HCT116 (cell line): ENCODE results near the gene YBX2. TPM values are rescaled to one million over a fixed set of nuclear protein-coding genes. Genes with fewer than 3 reads are reported as not detected.

Experiments used
- ATAC-seq: fragments of 200-7000 bp; cut with Tn5 transposase; 2 replicates; pipeline ENCODE4 v1.9.1; 2020; ENCODE audit warnings: mild to moderate bottlenecking, moderate library complexity
- BruUV-seq: library from RNA; stranded (reverse); fragments of 400-500 nt; replicated peaks from 2 replicates; lab custom pipeline; 2021; lab: Mats Ljungman, UMichigan
- CTCF ChIA-PET: fragments of 300-600 bp; sonication (Branson Sonifier 250); formaldehyde crosslinking; loops from one replicate; lab custom pipeline; 2021; ENCODE audit warnings: antibody characterized with exemption; lab: Charles Lee
- POLR2A ChIA-PET: fragments of 300-600, 350-600 bp; sonication (Branson Sonifier 250); formaldehyde crosslinking; loops from one replicate; lab custom pipeline; 2021; ENCODE audit warnings: antibody characterized with exemption; lab: Charles Lee
- RAD21 ChIA-PET, 2 experiments: fragments of 300-600 bp; sonication (Branson Sonifier 250); formaldehyde crosslinking; loops; one replicate each; lab custom pipeline; 2023; ENCODE audit warnings: low total read pairs in 2 of 2; ENCODE audit not compliant: uncharacterized antibody in 2 of 2, unreplicated experiment in 2 of 2, low non-redundant PET in 1 of 2; lab: Charles Lee
- DNase-seq: peaks from one replicate; pipeline ENCODE4 v3.0.0-alpha.2; 2010; ENCODE audit warnings: low read depth, low spot score
- H2AFZ ChIP-seq: fragments of 200-600 bp; shearing (Covaris generic), sonication (generic); 2 replicates; pipeline ENCODE4 v1.6.1; 2017; ENCODE audit warnings: low read depth, mixed run types, mixed read lengths, antibody characterized with exemption, low read length; ENCODE audit not compliant: poor library complexity, severe bottlenecking
- H3K27ac ChIP-seq: 2 replicates; pipeline ENCODE4 v1.5.1; 2012; ENCODE audit warnings: low read depth, low read length
- H3K27me3 ChIP-seq: fragments of 200-600 bp; sonication (generic); 2 replicates; pipeline ENCODE4 v1.6.1; 2016; ENCODE audit warnings: mixed run types, low read length, mixed read lengths; ENCODE audit not compliant: insufficient read depth
- H3K36me3 ChIP-seq, 2 experiments: fragments of 200-500 bp in 1 of 2; fragments of 200-600 bp in 1 of 2; sonication (Bioruptor generic) in 1 of 2; sonication (generic) in 1 of 2; 2 replicates each; pipeline versions ENCODE4 v1.5.1 to v1.6.1; 2014 to 2016; ENCODE audit warnings: low read length in 2 of 2, inconsistent platforms in 1 of 2, mixed read lengths in 1 of 2, mixed run types in 1 of 2; ENCODE audit not compliant: insufficient read depth in 2 of 2, control insufficient read depth in 1 of 2
- H3K4me1 ChIP-seq, 2 experiments: fragments of 200-600 bp in 1 of 2; sonication (generic) in 1 of 2; 2 replicates each; pipeline versions ENCODE4 v1.5.1 to v1.6.1; 2012 to 2017; ENCODE audit warnings: low read length in 2 of 2, inconsistent platforms in 1 of 2, mild to moderate bottlenecking in 1 of 2, mixed read lengths in 1 of 2, mixed run types in 1 of 2, moderate library complexity in 1 of 2; ENCODE audit not compliant: insufficient read depth in 2 of 2, control insufficient read depth in 1 of 2
- H3K4me2 ChIP-seq: fragments of 200-600 bp; sonication (generic); 2 replicates; pipeline ENCODE4 v1.6.1; 2017; ENCODE audit warnings: mixed run types, low read length, mixed read lengths
- H3K4me3 ChIP-seq, 2 experiments: fragments of 200-600 bp in 1 of 2; sonication (generic) in 1 of 2; replicated peaks in 1 of 2; 2 replicates each; pipeline ENCODE4 v1.5.1; 2011 to 2016; ENCODE audit warnings: low read length in 2 of 2, control low read depth in 1 of 2, low read depth in 1 of 2, mild to moderate bottlenecking in 1 of 2, mixed read lengths in 1 of 2, mixed run types in 1 of 2
- H3K79me2 ChIP-seq: fragments of 200-600 bp; sonication (generic); 2 replicates; pipeline ENCODE4 v1.6.1; 2017; ENCODE audit warnings: mild to moderate bottlenecking, mixed run types, low read length, moderate library complexity, mixed read lengths; ENCODE audit not compliant: insufficient read depth
- H3K9ac ChIP-seq: fragments of 200-600 bp; sonication (generic); 2 replicates; pipeline ENCODE4 v1.6.1; 2016; ENCODE audit warnings: low read length, mixed read lengths
- H3K9me2 ChIP-seq: fragments of 200-600 bp; sonication (generic), shearing (Covaris generic); 2 replicates; pipeline ENCODE4 v1.6.1; 2017; ENCODE audit warnings: mixed run types, mild to moderate bottlenecking, moderate library complexity; ENCODE audit not compliant: insufficient read depth
- H3K9me3 ChIP-seq, 2 experiments: fragments of 200-500 bp in 1 of 2; fragments of 200-600 bp in 1 of 2; sonication (Bioruptor generic) in 1 of 2; sonication (generic) in 1 of 2; 2 replicates each; pipeline ENCODE4 v1.6.1; 2014 to 2017; ENCODE audit warnings: low read length in 2 of 2, mixed read lengths in 2 of 2, inconsistent platforms in 1 of 2, low read depth in 1 of 2, mild to moderate bottlenecking in 1 of 2, mixed run types in 1 of 2, moderate library complexity in 1 of 2; ENCODE audit not compliant: control insufficient read depth in 1 of 2, insufficient read depth in 1 of 2
- H4K20me1 ChIP-seq: fragments of 200-600 bp; sonication (generic), shearing (Covaris generic); 2 replicates; pipeline ENCODE4 v1.6.1; 2017; ENCODE audit warnings: mixed run types, mild to moderate bottlenecking, moderate library complexity; ENCODE audit not compliant: insufficient read depth
- CEBPB ChIP-seq: IDR thresholded peaks from 2 replicates; pipeline ENCODE4 v1.6.1; 2012; ENCODE audit warnings: low read depth
- CTCF ChIP-seq, 3 experiments: fragments of 200-600 bp in 1 of 3; sonication (generic) in 1 of 3; IDR thresholded peaks in 2 of 3; conservative IDR thresholded peaks in 1 of 3; 2 replicates each; pipeline ENCODE4 v1.5.1; 2012 to 2017; ENCODE audit warnings: low read depth in 2 of 3, low read length in 2 of 3, antibody characterized with exemption in 1 of 3, borderline replicate concordance in 1 of 3, control low read depth in 1 of 3, mild to moderate bottlenecking in 1 of 3, mixed read lengths in 1 of 3, mixed run types in 1 of 3, moderate library complexity in 1 of 3; ENCODE audit not compliant: insufficient read depth in 1 of 3
- POLR2AphosphoS5 ChIP-seq: IDR thresholded peaks from 2 replicates; pipeline ENCODE4 v1.6.1; 2011; ENCODE audit warnings: mild to moderate bottlenecking, low read depth, low read length, moderate library complexity
- SIN3A ChIP-seq: IDR thresholded peaks from 2 replicates; pipeline ENCODE4 v1.6.1; 2012; ENCODE audit warnings: low read depth
- SRF ChIP-seq: IDR thresholded peaks from 2 replicates; pipeline ENCODE4 v1.6.1; 2012; ENCODE audit warnings: low read depth
- YY1 ChIP-seq: IDR thresholded peaks from 2 replicates; pipeline ENCODE4 v1.6.1; 2011; ENCODE audit warnings: low read length, low read depth, moderate library complexity, mild to moderate bottlenecking; ENCODE audit not compliant: insufficient replicate concordance; ENCODE audit errors: extremely low read depth
- intact Hi-C: fragments of 100-400 bp; cut with micrococcal nuclease; formaldehyde crosslinking; loops from 2 replicates; pipeline ENCODE4 v1.10.0; 2022
- total RNA-seq: library from RNA; stranded (reverse); gene quantifications from one replicate; pipeline ENCODE4 v1.2.1, GENCODE V29; 2021; ENCODE audit not compliant: unreplicated experiment

YBX2 gene
- total RNA-seq, 1 experiment from 2014 or later, result 2.3 TPM

DNA sequence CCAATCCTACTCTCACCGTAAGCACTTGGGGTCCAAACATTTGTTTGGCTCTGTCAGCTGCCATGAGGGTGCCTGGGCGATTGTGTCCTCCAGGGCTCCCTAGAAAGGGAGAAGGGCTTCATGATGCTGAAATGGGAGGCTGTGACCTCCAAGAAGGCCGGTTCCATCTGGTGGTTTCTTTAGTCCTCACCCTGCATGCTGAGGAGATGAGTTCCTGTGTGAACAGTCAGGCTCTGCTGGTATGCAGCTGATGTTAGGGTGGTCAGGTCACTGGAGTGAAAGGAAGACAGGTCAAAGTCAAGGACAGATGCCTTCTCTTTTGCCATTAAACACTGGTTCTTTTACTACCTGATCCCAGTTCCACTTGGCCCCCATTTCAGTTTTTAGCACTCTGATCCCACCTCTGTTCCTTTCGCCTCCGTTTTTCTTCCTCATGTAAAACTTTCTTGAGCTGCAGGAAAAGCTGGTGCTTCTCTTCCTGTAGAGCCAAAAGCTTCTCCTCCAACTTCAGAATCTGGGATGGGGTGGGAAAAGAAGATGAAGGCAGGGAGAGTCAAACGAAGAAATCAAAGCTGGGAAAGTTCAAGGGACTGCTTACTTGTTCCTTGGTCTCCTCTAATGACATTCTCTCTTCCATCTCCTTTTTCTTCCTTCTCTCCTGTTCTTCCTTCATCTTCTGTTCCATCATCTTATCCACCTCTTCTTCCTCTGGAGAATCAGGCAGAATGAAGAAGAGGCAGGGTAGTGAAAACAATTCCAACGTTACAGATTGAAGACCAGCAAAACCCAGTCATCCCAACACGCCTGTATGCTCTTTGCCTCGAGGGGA, 19.7 kb upstream of the YBX2 start:
- CTCF ChIA-PET, result interaction anchor here (0.6 to 2.2 kb wide), 8 partner anchors 11 to 262 kb away, joined by 3 to 7 read pairs (median 3); partner anchors contain the start of genes NEURL4 and SLC2A4
- H3K4me1 ChIP-seq, result peaks cover 32 to 59% of the 10 kb centered on the region in 2 experiments
- TSS peak; percentile 80 for BruUV-seq
- H3K9ac ChIP-seq, result peak overlapping the region; percentile 90
- peak overlapping the region; percentile 96 for H3K4me2 ChIP-seq
- intact Hi-C loops, result no loop called here
- no peaks in the 10 kb centered on the region for H3K9me3 ChIP-seq
- DNase-seq (no peak), ATAC-seq (peak; percentile 4; the same call in 1 of the 2 replicates)
- RAD21 ChIA-PET, result no interaction called here
- H3K79me2 ChIP-seq, result peaks cover 56% of the 10 kb centered on the region
- H3K4me3 ChIP-seq, result peak overlapping the region; percentile 81 to 96
- H4K20me1 ChIP-seq, result peaks cover 34% of the 10 kb centered on the region
- peaks cover 35 to 58% of the 10 kb centered on the region in 2 experiments for H3K36me3 ChIP-seq
- H3K27ac ChIP-seq, result peak overlapping the region; percentile 93
- no peaks in the 10 kb centered on the region for H3K9me2 ChIP-seq
- no peak overlapping the region for H2AFZ ChIP-seq
- TF ChIP-seq SIN3A (peak; percentile 5; the same call in 1 of the 2 replicates), CEBPB (no peak), SRF (no peak)
- POLR2A ChIA-PET, result interaction anchor here (1.0 to 2.3 kb wide), 5 partner anchors 16 to 90 kb away, joined by 3 to 11 read pairs (median 4); partner anchors contain the start of genes GABARAP, NEURL4, PHF23 and TMEM256
- no peaks in the 10 kb centered on the region for H3K27me3 ChIP-seq

- TF ChIP-seq YY1 (no peak), CTCF (IDR thresholded peaks at IDR 0.05 in 2 of 3, conservative IDR thresholded peaks at IDR 0.05 in 1 of 3; ENCODE audit: borderline replicate concordance in 1 of 3, insufficient read depth in 1 of 3, low read depth in 2 of 3, low read length in 2 of 3) (peak in 2 of 3 experiments; percentile 49 to 58; a peak in 4 of 6 replicates), POLR2AphosphoS5 (peak; percentile 30; the same call in 1 of the 2 replicates)
- peak overlapping the region; percentile 93 for H3K27ac ChIP-seq
- H2AFZ ChIP-seq, result no peak overlapping the region
- no peaks in the 10 kb centered on the region for H3K27me3 ChIP-seq
- H3K36me3 ChIP-seq, result peaks cover 35 to 56% of the 10 kb centered on the region in 2 experiments
- peaks cover 65% of the 10 kb centered on the region for H3K79me2 ChIP-seq
- ChIA-PET CTCF (interaction anchor here (0.7 to 2.2 kb wide), 6 partner anchors 16 to 261 kb away, joined by 3 to 7 read pairs (median 3); partner anchors contain the start of gene SLC2A4), RAD21 (no interaction called here), POLR2A (interaction anchor here (1.0 to 2.3 kb wide), 7 partner anchors 17 to 91 kb away, joined by 3 to 11 read pairs (median 4); partner anchors contain the start of genes ACAP1, GABARAP, NEURL4 and PHF23)
- peaks cover 36% of the 10 kb centered on the region for H4K20me1 ChIP-seq
- H3K4me2 ChIP-seq, result peak overlapping the region; percentile 96
- intact Hi-C loops, result no loop called here
- H3K4me3 ChIP-seq, result peak overlapping the region; percentile 81 to 96
- peak; percentile 55 for ATAC-seq
- H3K4me1 ChIP-seq, result peaks cover 32 to 63% of the 10 kb centered on the region in 2 experiments
- no TSS peak for BruUV-seq
- no peak for DNase-seq
- peak overlapping the region; percentile 90 for H3K9ac ChIP-seq
- no peaks in the 10 kb centered on the region for H3K9me3 ChIP-seq
- H3K9me2 ChIP-seq, result no peaks in the 10 kb centered on the region
These were observed 18.9 kb upstream of the YBX2 start for GRCh38 chr17:7313088-7313889.
